GM21717 (cell line): ENCODE results near the gene RASAL1.

Experiments used
- ATAC-seq: cut with Tn5 transposase; IDR thresholded peaks from one replicate; pipeline ENCODE4 v1.9.1; 2021; ENCODE audit warnings: mild to moderate bottlenecking, moderate library complexity; ENCODE audit not compliant: unreplicated experiment

The RASAL1 gene

DNA sequence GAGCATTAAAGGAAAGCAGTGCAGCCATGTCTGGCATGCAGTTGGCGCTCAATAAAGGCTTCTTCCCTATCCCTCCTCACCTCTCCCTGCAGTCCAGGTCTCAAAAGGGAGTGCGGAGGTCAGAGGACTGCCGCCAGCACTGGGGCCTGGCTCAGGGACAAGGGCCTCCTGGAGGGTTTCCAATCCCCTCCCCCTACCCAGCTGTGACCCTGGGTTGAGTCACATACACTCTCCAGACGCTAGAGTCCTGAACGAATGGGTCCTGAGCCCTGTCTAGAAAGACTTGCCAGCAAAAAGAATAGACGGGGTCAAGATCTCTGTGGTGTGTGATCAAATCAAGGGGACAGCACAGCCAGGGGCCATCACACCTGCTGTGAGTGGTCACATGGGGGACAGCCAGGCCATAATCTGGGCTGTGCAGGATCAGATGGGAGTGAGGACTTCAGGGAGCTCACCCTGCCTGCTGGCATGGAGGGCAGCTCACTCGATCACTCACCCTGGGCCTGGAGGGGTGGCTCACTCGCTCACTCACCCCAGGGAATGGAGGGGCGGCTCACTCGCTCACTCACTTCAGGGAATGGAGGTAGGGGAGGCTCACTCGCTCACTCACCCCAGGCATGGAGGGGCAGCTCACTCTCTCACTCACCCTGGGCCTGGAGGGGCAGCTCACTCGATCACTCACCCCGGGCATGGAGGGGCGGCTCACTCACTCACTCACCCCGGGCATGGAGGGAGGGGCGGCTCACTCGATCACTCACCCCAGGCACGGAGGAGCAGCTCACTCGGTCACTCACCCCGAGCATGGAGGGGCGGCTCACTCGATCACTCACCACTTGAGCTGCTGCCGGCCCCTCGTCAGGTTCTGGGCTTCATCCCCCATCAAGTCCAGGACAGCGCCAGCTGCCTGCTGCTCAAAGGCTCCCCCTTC is 26.8 kb upstream of the RASAL1 start:
- no peak for ATAC-seq

DNA sequence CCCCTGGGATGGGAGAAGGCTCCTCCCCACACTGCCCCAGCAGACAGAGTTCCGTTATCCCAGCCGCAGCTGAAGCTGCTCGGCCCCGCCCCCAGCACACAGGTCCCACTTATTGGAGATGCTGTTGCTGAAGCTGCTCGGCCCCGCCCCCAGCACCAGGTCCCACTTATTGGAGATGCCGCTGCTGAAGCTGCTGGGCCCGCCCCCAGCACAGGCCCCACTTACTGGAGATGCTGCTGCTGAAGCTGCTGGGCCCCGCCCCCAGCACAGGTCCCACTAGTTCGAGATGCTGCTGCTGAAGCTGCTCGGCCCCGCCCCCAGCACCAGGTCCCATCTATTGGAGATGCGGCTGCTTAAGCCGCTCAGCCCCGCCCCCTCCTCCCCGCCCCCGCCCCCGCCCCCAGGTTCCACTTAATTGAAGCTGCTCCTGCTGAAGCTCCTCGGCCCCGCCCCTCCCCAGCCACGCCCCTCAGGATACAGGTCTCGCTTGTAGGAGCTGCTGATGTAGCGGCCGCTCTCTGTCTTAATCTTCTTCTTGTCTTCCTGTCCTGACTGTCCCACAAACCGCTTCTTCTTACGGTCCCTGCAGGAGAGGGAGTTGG is 26.0 kb upstream of the RASAL1 start:
- no peak for ATAC-seq

DNA sequence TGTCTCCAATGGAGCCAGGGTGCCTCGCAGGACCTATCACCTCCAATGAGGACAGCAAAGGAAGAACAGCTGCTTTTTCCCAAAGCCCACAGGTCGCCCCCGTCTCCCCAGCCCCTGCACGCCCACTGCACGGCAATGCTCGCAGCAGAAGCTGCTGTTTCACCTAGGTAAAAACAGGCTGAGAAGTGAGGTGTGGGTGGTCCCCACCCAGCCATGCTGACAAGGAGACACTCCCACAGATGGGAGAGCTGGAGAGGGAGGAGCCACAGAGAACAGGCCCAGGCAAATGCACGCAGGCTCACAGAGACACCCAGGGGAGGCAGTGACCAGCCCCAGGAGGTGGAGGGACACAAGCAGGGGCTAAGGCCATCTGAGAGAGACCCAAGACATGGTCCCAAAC is 24.4 kb upstream of the RASAL1 start:
- ATAC-seq = no peak

DNA sequence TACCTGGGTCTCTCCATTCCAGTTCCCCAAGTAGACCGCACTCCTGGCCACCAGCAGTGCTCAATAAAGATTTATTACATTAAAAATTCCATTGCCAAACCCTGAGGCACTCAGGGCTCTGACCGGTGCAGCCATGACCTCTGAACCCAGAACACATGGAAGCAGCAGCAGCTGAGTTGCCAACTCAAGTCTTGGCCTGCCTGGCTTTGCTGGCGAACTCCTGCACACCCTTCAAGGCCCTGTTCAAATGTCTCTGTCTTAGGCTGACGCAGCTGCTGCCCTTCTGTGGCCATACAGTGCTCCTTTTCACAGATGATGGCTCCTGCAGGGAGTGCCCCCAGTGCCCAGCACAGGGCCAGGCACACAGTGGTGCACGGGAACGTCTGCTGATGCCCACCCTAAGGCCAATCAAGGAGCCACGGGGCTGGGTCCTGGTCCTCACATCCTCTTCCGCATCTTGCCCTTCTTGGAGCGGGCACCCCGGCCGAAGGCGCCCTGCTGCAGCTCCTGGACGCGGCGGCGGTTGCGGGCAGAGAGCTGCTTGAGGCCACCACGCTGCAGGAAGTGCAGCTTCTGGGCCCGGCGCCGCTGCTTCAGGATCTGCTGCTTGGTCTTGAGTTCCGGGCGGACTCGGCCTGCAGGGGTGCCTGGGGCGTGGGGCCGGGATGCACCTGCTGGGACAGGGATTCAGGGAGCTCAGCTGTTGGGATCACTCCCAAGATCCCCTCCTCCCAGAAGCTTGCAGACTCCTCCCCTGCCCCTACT is 23.1 kb upstream of the RASAL1 start:
- no peak for ATAC-seq

DNA sequence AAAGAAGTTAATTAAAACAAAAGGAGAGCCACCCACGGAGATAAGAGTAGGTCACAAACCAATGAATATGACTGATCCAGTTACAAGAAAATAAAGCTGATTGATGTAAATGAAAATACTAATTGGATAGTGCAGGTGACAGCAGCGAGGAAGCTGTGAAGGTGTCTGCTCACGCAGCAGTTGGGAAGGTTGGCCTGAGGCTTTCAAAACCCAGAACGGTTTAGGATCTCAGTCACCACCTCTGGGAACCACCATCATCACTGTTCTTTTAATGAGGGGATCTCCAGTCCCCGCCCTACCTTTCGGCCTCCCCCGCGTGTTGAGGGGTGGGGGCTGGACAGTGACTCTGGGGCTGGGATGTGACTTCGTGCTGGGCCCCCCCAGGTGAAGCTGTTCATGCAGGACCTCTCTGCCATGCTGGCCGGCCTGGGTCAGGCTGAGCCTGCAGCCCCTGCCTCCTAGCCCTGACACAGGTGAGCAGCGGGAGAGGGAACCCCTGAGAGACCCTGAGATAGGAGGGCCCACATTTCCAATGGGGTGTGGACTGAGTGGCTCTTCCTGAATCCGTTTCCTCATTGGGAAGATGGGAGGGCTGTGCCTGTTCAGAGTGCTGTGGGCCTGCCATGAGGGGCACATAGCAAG is 21.8 kb upstream of the RASAL1 start:
- no peak for ATAC-seq

DNA sequence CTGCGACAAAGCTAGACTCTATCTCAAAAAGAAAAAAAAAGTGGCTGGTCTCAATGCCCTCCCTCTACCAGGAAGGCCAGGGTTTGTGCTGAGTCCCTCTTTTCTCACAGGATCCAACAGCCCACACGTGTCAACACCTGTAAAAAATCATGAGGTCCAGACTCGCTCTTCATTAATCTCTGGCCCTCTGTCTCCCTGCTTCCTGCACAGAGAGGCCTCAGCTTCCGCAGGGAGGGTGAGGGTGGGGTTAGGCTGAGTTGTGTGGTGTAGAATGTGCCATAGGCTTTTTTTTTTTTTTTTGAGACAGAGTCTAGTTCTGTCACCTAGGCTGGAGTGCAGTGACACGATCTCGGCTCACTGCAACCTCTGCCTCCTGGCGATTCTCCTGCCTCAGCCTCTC is 20.1 kb upstream of the RASAL1 start:
- ATAC-seq = no peak

DNA sequence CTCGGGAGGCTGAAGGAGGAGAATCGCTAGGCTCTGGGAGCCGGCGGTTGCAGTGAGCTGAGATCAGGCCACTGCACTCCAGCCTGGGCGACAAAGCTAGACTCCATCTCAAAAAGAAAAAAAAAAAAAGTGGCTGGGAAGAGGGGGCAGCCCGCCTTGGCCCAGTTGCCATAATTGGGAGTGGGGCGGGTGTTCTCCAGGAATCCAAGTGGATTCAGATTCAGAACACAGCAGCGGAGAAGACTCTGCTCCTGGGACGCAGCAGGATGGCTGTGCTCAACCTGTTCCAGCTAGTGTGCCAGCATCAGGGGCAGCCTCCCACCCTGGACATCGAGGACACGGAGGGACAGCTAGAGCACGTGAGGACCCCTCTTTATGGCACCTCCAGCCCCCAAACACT is 19.5 kb upstream of the RASAL1 start:
- ATAC-seq = no peak

DNA sequence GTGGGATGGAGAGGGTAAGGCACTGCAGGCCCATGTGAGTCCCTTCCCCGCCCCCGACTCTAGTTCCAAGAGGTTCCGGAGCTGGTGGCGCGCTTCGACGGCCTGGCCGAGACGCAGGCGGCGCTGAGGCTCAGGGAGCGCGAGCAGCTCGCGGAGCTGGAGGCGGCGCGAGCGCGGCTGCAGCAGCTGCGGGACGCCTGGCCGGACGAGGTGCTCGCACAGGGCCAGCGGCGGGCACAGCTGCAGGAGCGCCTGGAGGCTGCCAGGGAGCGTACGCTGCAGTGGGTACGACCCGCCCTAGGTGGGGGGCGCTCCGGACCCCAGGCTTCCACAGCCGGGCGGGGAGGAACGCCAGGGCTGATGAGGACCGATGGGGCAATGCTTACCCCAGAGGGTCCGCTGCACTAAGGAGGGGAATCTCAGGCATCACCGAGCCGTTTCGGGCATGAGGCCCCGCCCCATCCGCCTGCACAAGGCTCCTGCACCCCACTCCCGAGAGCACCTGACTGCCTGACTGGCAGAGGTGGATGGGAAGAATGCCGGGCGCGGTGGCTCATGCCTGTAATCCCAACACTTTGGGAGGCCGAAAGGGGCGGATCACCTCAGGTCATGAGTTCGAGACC is 18.9 kb upstream of the RASAL1 start:
- ATAC-seq = no peak

DNA sequence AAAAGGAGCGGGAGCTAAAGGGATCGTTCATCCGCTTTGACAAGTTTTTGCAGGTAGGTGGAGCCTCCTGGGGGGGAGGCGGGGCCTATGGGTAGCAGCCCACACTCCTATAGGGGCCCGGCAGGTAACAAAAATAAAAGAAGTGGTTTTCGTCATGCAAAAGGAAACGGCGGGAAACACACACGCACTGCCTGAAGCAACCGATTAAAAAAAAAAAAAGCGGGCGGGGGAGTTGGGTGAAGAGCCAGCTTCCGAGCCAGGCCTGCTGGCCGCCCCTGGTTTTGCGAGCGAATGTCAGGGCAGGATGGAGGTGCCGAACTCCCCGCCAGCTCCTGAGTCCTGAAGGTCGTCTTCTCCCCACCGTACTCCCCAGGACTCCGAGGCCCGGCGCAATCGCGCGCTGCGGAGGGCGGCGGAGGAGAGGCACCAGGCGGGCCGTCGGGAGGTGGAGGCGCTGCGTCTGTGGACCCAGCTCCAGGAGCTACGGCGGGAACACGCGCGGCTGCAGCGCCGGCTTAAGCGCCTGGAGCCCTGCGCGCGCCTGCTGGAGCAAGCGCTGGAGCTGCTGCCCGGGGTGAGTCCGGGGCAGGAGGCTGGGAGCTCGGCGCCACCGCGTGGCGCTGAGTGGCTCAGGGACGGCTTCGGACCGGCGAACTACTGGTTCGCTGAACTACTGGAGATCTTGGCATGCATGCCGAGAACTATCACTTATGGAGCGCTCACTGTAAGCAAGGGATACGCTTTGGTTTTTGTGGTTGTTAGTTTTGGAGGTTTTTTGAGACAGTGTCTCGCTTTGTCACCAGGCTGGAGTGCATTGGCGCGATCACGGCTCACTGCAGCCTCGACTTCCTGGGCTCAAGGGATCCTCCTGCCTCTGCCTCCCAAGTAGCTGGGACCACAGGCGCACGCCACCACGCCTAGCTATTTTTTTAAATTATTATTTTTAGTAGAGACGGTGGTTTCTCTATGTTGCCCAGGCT is 17.6 kb upstream of the RASAL1 start:
- ATAC-seq = no peak

DNA sequence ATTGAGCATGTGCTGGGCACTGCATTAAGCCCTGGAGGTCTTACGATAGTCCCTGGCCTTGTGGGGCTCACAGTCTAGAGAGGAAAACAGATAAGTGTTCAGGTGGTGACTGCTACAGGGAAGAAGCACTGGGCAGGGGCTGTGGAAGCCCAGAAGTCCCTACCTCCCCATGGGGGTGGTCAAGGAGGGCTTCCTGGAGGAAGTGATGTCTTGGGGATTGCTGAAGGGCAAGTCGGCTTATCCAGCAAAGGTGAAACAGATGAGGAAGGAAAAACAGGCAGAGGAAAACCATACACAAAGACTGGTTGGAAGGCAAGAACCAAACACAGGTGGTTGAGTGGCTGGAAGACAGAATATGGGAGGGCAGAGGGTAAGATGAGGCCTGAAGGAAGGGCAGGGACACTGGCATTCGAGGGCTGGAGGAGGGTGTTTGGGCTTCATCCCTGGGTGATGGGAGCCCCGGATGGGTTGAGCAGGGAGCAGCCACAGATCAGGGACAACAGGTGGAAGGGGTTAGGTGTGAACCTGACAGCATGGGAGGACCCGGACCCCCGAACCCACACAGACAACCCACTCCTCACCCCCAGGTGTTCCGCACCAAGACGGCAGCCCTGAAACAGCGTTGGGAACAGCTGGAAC is 16.8 kb upstream of the RASAL1 start:
- ATAC-seq = no peak

DNA sequence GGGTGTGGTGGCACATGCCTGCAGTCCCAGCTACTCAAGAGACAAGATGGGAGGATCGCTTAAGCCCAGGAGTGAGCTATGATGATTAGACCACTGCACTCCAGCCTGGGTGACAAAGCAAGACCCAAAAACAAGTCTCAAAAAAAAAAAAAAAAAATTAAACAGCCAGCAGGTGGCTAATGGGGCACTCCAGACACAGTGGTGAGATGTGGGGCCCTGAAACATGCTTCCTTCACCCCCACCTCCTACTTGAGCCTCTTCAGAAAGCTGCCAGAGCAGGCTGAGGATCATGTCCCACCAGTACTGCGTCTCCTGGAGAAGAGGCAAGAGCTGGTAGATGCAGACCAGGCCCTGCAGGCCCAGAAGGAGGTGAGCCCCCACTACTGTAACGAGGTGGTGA is 16.1 kb upstream of the RASAL1 start:
- ATAC-seq = no peak

DNA sequence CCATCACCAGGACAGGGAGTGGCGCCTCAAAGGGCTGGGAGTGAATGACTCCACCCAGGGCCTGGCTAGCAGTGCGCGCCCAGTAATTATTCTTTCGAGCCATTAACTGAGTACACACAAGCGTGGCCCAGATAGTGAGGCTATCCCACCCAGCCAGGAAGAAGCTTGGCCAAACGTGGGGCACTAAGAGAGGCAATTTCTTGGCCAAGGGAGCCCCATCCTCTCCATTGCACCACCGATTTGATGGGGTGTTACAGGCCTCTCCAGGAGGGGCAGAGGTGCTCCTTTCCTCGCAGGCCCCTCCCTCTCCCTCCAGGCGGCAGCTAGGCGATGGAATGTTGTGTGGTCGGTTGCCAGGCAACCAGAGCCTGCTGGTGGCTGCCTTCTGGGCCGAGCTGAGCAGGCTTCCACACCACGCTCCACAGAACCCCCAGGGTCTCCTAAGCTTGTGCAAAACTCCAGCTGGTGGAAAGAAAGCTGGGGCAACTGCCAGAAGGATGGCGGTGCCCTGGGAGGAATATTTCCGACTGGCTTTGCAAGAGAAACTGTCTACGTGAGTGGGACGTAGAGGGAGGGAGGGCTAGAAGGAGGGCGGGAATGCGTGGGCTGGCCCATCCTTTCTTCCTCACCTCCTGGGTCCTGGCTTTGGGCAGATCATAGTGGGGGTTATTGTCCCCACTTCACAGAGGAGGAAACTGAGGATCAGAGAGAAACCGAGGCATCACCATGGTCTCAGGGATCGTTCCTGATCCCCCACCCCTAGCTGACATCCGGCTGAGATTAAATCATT is 14.0 kb upstream of the RASAL1 start, which contains the start of gene CFAP73:
CFAP73 (plus strand) TSS at position 364 of the 790 bp plus-strand sequence; CDS start at position 498, 134 bp downstream.
- ATAC-seq = no peak

DNA sequence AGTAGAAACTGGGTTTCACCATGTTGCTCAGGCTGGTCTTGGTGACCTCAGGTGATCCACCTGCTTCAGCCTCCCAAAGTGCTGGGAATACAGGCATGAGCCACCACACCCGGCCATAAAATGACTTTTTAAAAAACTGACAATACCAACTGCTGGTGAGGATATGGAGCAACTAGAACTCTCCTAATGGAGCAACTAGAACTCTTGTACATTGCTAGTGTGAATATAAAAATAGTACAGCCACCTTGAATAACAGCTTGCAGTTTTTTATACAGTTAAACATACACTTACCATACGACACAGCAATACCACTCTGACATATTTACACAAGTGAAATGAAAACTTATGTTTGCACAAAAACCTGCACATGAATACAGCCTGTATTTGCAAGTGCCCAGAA is 11.4 kb upstream of the RASAL1 start:
- ATAC-seq = no peak

DNA sequence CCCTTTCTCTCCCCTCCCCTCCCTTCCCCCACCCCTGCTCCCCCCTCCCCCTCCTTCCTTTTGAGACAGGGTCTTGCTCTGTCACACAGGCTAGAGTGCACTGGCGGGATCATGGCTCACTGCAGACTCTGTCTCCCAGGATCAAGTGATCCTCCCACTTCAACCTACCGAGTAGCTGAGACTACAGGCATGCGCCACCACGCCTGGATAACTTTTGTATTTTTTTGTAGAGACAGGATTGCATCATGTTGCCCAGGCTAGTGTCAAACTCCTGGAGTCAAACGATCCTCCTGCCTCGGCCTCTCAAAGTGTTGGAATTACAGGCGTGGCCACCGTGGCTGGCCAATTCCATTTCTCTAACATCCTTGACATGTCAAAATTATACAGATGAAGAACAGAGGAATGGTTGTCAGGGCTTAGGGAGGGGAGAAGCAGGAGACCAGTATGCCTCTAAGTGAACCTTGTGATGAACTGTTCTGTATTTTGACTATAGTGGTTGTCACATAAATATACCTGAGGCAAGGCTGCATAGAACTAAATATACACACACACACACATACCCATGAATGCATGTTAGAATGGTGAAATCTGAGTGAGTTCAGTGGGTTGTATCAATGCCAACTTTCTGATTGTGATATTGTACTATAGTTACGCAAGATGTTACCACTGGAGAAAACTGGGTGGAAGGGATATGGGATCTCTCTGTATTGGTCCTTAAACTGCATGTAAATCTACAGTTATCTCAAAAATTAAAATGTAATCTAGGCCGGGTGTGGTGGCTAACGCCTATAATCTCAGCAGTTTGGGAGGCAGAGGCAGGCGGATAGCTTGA is 10.4 kb upstream of the RASAL1 start:
- no peak for ATAC-seq

DNA sequence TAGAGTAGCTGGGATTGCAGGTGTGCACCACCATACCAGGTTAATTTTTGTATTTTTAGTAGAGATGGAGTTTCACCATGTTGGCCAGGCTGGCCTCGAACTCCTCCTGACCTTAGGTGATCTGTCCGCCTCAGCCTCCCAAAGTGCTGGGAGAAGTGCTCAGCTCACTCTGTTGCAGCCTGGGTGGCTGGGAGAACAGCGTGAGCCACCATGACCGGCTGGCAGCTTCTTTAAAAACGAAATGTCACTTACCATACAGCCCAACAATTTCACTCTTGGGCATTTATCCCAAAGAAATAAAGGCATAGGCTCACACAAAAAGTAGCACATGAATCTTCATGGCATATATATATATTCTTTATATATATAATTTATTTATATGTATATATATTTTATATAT is 9.2 kb upstream of the RASAL1 start:
- no peak for ATAC-seq

DNA sequence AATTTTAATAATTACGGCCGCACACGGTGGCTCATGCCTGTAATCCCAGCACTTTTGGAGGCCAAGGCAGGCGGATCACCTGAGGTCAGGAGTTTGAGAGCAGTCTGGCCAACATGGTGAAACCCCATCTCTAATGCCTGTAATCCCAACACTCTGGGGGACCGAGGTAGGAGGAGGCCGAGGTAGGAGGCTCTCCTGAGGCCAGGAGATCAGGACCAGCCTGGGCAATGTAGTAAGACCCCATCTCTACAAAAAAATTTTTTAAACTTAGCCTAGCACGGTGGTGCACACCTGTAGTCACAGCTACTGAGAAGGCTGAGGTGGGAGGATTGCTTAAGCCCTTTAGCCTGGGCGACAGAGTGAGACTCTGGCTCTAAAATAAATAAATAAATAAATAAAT is 8.4 kb upstream of the RASAL1 start:
- ATAC-seq = no peak

DNA sequence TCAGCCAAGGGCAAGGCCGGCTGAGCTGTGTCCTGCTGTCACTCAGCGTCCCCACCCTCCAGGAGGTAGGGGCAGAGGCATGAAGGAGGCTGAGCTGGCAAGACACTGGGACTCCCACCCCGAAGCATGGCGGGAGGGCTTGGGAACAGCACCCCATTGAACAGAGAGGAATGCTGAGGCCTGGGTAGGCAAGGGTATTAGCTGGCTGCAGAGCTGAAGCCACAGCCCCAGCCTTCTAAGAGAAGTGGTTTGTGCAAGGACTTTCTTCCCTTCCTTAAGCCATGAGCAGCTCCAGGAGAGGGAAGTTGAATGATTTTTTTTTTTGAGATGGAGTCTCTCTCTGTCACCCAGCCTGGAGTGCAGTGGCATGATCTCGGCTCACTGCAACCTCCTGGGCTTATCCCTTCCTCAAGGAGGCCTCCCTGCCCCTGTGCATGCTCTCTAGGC is 7.3 kb upstream of the RASAL1 start:
- ATAC-seq = no peak
